ENCODE results near the gene CYBA.
A peak's percentile ranks its signal among the peaks of the same experiment; 100 is the strongest.

Gene CYBA

GRCh38 chr16:88665570-88665969 lies 14.7 kb upstream of the CYBA start:
- DNase-seq (ENCODE audit: low spot score) (no peak), ATAC-seq (ENCODE audit: low read depth) (no peak)
- H3K9me3 ChIP-seq (ENCODE audit: severe bottlenecking) = no peaks in the 10 kb centered on the region
- H3K27ac ChIP-seq (ENCODE audit: poor library complexity, severe bottlenecking) = no peak overlapping the region
- H3K36me3 ChIP-seq (ENCODE audit: low read depth) = peaks cover 25% of the 10 kb centered on the region
- TF ChIP-seq, protein P1, sequence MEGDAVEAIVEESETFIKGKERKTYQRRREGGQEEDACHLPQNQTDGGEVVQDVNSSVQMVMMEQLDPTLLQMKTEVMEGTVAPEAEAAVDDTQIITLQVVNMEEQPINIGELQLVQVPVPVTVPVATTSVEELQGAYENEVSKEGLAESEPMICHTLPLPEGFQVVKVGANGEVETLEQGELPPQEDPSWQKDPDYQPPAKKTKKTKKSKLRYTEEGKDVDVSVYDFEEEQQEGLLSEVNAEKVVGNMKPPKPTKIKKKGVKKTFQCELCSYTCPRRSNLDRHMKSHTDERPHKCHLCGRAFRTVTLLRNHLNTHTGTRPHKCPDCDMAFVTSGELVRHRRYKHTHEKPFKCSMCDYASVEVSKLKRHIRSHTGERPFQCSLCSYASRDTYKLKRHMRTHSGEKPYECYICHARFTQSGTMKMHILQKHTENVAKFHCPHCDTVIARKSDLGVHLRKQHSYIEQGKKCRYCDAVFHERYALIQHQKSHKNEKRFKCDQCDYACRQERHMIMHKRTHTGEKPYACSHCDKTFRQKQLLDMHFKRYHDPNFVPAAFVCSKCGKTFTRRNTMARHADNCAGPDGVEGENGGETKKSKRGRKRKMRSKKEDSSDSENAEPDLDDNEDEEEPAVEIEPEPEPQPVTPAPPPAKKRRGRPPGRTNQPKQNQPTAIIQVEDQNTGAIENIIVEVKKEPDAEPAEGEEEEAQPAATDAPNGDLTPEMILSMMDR (IDR thresholded peaks at IDR 0.05; ENCODE audit: poor library complexity, severe bottlenecking) = no peak
- no peaks in the 10 kb centered on the region for H3K27me3 ChIP-seq (ENCODE audit: insufficient read depth, poor library complexity, severe bottlenecking)
- peaks cover 7% of the 10 kb centered on the region for H3K4me1 ChIP-seq (ENCODE audit: insufficient read depth, poor library complexity, severe bottlenecking)
- no peak overlapping the region for H3K4me3 ChIP-seq (ENCODE audit: severe bottlenecking)

DNA sequence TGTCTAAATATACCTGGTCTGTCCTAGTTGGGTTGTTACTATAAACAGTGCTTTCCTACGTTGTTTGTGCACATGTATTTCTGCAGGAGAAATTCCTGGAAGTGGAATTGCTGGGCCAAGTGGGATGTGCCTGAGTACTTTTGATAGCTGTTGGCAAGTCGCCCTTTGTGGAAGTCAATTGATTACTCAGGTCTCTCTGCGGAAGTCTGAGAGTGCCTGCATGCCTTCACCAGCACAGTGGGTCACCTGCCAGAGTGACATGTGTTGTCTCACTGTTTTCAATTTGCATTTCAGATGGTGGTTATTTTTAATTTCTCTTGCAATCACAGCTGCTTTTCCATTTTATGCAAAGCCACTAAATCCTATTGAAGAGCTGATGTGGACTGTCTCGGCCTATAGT lies 14.3 kb upstream of the CYBA start:
- H3K27ac ChIP-seq (ENCODE audit: poor library complexity, severe bottlenecking) = no peak overlapping the region
- H3K36me3 ChIP-seq (ENCODE audit: low read depth) = peaks cover 28% of the 10 kb centered on the region
- H3K27me3 ChIP-seq (ENCODE audit: insufficient read depth, poor library complexity, severe bottlenecking) = no peaks in the 10 kb centered on the region
- TF ChIP-seq, protein P1 (IDR thresholded peaks at IDR 0.05; ENCODE audit: poor library complexity, severe bottlenecking) = no peak
- H3K4me3 ChIP-seq (ENCODE audit: severe bottlenecking) = no peak overlapping the region
- no peaks in the 10 kb centered on the region for H3K9me3 ChIP-seq (ENCODE audit: severe bottlenecking)
- H3K4me1 ChIP-seq (ENCODE audit: insufficient read depth, poor library complexity, severe bottlenecking) = peaks cover 7% of the 10 kb centered on the region
- ATAC-seq (ENCODE audit: low read depth) (no peak), DNase-seq (ENCODE audit: low spot score) (no peak)

DNA sequence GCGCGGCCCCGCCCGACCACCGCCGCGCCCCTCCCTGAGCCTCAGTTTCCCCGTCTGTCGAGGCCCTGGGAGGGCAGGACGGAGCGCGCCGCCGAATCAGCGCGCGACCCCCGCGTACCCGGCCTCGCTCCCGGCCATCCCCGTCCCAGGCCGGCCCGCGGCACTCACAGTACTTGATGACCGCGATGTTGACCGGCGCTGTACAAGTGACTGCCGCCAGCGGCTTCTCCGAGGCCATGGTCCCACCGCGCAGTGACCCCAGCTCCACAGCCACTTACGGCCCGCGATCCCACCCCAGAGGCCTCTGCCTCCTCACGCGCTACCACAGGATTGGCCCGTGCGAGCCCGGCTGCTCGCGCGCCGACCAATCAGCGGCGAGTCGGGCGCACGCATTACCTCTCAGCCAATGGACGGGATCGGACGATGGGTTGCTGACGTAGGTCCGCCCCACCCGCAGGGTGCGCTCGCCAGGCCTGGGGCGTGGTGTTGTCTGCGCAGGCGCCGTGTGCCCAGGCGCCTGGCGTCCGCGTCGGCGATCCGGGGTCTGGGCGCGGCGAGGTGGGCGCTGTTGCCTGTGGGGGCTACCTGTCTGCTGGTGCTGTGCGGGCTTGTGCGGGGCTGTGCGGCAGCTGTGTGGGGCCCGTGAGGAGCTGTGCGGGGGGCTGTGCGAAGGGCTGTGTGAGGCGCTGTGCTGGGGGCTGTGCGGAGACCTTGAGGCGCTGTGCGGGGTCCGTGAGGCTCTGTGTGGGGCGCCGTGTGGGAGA lies 12.2 kb upstream of the CYBA start, which contains the start of gene MVD:
Gene MVD (minus strand): TSS at position 249 of the 764 bp plus-strand sequence. CDS start 11 bp downstream, at position 238.
- Histone ChIP-seq H3K36me3 (ENCODE audit: low read depth) (peaks cover 40% of the 10 kb centered on the region), H3K4me3 (ENCODE audit: severe bottlenecking) (peak within 1 kb of the TSS; percentile 92), H3K9me3 (ENCODE audit: severe bottlenecking) (no peaks in the 10 kb centered on the region), H3K27ac (ENCODE audit: poor library complexity, severe bottlenecking) (peak within 1 kb of the TSS; percentile 79), H3K4me1 (ENCODE audit: insufficient read depth, poor library complexity, severe bottlenecking) (peaks cover 7% of the 10 kb centered on the region), H3K27me3 (ENCODE audit: insufficient read depth, poor library complexity, severe bottlenecking) (no peaks in the 10 kb centered on the region)
- TF ChIP-seq, protein P1 (IDR thresholded peaks at IDR 0.05; ENCODE audit: poor library complexity, severe bottlenecking) = no peak
- DNase-seq (ENCODE audit: low spot score) (peak; percentile 98), ATAC-seq (ENCODE audit: low read depth) (peak; percentile 98)

DNA sequence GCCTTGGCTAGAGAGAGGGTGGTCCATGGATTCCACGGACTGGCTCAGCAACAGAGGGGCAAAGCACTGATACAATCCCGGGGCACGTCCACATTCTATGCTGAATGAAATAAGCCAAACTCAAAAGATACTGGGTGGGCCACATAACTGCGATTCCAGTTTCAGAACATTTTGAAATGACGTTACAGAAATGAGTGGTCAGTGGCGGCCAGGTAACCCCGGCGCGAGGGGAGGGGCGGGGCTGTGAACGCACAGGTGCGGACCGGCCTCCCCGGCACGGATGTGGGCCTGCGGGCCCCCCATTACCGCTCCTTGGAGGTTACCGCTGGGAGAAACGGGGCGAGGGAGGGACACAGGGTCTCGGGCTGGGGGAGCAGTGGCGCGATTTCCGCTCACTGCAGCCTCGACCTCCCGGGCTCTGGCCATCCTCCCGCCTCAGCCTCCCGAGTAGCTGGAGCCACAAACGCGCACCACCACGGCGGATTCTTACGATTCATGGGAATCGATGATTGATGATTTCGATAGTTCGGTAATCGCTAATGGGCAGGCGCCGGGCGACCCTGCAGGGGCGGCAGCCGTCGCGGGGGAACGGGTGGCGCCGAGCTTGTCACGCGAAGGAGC lies 11.5 kb upstream of the CYBA start:
- ATAC-seq (ENCODE audit: low read depth) = no peak
- Histone ChIP-seq H3K27ac (ENCODE audit: poor library complexity, severe bottlenecking) (peak overlapping the region; percentile 79), H3K4me3 (ENCODE audit: severe bottlenecking) (peak overlapping the region; percentile 92)

More for the DNA sequence above, 11.5 kb upstream of the CYBA start:
- peaks cover 7% of the 10 kb centered on the region for H3K4me1 ChIP-seq (ENCODE audit: insufficient read depth, poor library complexity, severe bottlenecking)
- no peaks in the 10 kb centered on the region for H3K27me3 ChIP-seq (ENCODE audit: insufficient read depth, poor library complexity, severe bottlenecking)
- H3K36me3 ChIP-seq (ENCODE audit: low read depth) = peaks cover 47% of the 10 kb centered on the region
- DNase-seq (ENCODE audit: low spot score) = no peak
- H3K9me3 ChIP-seq (ENCODE audit: severe bottlenecking) = no peaks in the 10 kb centered on the region
- TF ChIP-seq, protein P1 (IDR thresholded peaks at IDR 0.05; ENCODE audit: poor library complexity, severe bottlenecking) = no peak

Data from RWPE2 (cell line).